HepG2 (cell line): ENCODE results near the gene TAF1C. TPM values are rescaled to one million over a fixed set of nuclear protein-coding genes. Genes with fewer than 3 reads are reported as not detected.

Experiments used
- MEF2D ChIP-seq: sonication (generic); formaldehyde crosslinking; IDR thresholded peaks from 2 replicates; pipeline ENCODE4 v1.5.1; 2020; ENCODE audit warnings: mild to moderate bottlenecking, missing genetic modification reagents
- MTA3 ChIP-seq: sonication (generic); formaldehyde crosslinking; IDR thresholded peaks from 2 replicates; pipeline ENCODE4 v1.4.0; 2020; ENCODE audit warnings: missing genetic modification reagents
- POLR2AphosphoS2 ChIP-seq: IDR thresholded peaks from 2 replicates; pipeline ENCODE4 v1.6.1; 2011; ENCODE audit warnings: low read depth, low read length, improper control_type of control experiment
- TCF12 ChIP-seq, 2 experiments: fragments of 450-650 bp in 1 of 2; sonication (generic) in 1 of 2; formaldehyde crosslinking in 1 of 2; IDR thresholded peaks; 2 replicates each; pipeline versions ENCODE4 v1.6.1 to v1.8.0; 2017 to 2022; ENCODE audit warnings: antibody characterized with exemption in 1 of 2, mild to moderate bottlenecking in 1 of 2, missing genetic modification reagents in 1 of 2, moderate library complexity in 1 of 2
- polyA plus RNA-seq, 8 experiments: library from polyadenylated mRNA; depleted of rRNA in 3 of 8; stranded (reverse) in 7 of 8; unstranded in 1 of 8; fragments of >200 nt; fragmentation: Illumina TruSeq in 4 of 8; extraction: Trizol in 4 of 8; gene quantifications; 2 replicates each; pipeline versions ENCODE4 v1.2.1 to v1.2.3, GENCODE V29; 2011 to 2016; ENCODE audit warnings: low read depth in 4 of 8, missing spikeins in 1 of 8, mixed read lengths in 1 of 8; ENCODE audit not compliant: insufficient read depth in 1 of 8
- total RNA-seq, 5 experiments: library from RNA; depleted of rRNA; stranded (reverse); fragments of >200 nt; fragmentation: Illumina TruSeq; extraction: Trizol; gene quantifications; 2 replicates each; pipeline ENCODE4 v1.2.3, GENCODE V29; 2016; ENCODE audit warnings: low read depth in 1 of 5
- TF ChIP-seq, protein P1 (sequence below): sonication (generic); formaldehyde crosslinking; IDR thresholded peaks from 2 replicates; pipeline ENCODE4 v1.5.0; 2020; ENCODE audit warnings: missing genetic modification reagents
- TF ChIP-seq, protein P2 (sequence below): sonication (generic); formaldehyde crosslinking; IDR thresholded peaks from 2 replicates; pipeline ENCODE4 v1.5.1; 2020; ENCODE audit warnings: mild to moderate bottlenecking, missing genetic modification reagents
- TF ChIP-seq, protein P3 (sequence below): sonication (generic); formaldehyde crosslinking; IDR thresholded peaks from 2 replicates; pipeline ENCODE4 v1.5.1; 2020; ENCODE audit warnings: mild to moderate bottlenecking, missing genetic modification reagents, borderline replicate concordance

Gene TAF1C
- total and polyA plus RNA-seq, 2 of the 13 experiments (the other 11 are each of a cell fraction or from before 2014, with no cell fraction given): 15.6 to 20.8 TPM

DNA sequence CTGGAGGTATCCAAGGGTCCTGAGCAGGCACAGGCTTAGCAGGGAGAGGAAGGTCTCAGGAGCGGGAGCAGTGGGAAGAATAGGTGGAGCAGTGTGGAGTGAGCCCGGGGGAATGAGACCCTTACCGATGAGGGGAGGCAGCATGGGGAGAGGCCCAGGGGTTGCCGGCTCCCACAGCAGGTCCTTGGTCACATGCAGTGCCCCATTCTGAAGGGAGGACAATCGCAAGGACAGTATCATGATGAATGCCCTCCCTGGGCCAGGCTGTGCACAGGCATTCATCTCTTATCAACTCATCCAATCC lies 3.3 kb downstream of the TAF1C start (continued):
- TF ChIP-seq, protein P1, sequence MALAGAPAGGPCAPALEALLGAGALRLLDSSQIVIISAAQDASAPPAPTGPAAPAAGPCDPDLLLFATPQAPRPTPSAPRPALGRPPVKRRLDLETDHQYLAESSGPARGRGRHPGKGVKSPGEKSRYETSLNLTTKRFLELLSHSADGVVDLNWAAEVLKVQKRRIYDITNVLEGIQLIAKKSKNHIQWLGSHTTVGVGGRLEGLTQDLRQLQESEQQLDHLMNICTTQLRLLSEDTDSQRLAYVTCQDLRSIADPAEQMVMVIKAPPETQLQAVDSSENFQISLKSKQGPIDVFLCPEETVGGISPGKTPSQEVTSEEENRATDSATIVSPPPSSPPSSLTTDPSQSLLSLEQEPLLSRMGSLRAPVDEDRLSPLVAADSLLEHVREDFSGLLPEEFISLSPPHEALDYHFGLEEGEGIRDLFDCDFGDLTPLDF (CRISPR knock-in tag): no peak
- TF ChIP-seq TCF12 (IDR thresholded peaks at IDR 0.05) (no peak), TCF12 (CRISPR knock-in tag; IDR thresholded peaks at IDR 0.05) (no peak), POLR2AphosphoS2 (no peak), MTA3 (CRISPR knock-in tag) (no peak), MEF2D (no peak)
- TF ChIP-seq, protein P2, sequence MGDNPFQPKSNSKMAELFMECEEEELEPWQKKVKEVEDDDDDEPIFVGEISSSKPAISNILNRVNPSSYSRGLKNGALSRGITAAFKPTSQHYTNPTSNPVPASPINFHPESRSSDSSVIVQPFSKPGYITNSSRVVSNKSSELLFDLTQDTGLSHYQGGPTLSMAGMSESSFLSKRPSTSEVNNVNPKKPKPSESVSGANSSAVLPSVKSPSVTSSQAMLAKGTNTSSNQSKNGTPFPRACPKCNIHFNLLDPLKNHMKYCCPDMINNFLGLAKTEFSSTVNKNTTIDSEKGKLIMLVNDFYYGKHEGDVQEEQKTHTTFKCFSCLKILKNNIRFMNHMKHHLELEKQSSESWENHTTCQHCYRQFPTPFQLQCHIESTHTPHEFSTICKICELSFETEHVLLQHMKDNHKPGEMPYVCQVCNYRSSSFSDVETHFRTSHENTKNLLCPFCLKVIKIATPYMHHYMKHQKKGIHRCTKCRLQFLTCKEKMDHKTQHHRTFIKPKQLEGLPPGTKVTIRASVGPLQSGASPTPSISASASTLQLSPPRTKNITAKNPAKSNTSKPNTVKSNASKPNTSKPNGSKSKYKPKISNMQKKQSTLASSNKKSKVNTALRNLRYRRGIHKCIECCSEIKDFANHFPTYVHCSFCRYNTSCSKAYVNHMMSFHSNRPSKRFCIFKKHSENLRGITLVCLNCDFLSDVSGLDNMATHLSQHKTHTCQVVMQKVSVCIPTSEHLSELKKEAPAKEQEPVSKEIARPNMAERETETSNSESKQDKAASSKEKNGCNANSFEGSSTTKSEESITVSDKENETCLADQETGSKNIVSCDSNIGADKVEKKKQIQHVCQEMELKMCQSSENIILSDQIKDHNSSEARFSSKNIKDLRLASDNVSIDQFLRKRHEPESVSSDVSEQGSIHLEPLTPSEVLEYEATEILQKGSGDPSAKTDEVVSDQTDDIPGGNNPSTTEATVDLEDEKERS: no peak
- TF ChIP-seq, protein P3, sequence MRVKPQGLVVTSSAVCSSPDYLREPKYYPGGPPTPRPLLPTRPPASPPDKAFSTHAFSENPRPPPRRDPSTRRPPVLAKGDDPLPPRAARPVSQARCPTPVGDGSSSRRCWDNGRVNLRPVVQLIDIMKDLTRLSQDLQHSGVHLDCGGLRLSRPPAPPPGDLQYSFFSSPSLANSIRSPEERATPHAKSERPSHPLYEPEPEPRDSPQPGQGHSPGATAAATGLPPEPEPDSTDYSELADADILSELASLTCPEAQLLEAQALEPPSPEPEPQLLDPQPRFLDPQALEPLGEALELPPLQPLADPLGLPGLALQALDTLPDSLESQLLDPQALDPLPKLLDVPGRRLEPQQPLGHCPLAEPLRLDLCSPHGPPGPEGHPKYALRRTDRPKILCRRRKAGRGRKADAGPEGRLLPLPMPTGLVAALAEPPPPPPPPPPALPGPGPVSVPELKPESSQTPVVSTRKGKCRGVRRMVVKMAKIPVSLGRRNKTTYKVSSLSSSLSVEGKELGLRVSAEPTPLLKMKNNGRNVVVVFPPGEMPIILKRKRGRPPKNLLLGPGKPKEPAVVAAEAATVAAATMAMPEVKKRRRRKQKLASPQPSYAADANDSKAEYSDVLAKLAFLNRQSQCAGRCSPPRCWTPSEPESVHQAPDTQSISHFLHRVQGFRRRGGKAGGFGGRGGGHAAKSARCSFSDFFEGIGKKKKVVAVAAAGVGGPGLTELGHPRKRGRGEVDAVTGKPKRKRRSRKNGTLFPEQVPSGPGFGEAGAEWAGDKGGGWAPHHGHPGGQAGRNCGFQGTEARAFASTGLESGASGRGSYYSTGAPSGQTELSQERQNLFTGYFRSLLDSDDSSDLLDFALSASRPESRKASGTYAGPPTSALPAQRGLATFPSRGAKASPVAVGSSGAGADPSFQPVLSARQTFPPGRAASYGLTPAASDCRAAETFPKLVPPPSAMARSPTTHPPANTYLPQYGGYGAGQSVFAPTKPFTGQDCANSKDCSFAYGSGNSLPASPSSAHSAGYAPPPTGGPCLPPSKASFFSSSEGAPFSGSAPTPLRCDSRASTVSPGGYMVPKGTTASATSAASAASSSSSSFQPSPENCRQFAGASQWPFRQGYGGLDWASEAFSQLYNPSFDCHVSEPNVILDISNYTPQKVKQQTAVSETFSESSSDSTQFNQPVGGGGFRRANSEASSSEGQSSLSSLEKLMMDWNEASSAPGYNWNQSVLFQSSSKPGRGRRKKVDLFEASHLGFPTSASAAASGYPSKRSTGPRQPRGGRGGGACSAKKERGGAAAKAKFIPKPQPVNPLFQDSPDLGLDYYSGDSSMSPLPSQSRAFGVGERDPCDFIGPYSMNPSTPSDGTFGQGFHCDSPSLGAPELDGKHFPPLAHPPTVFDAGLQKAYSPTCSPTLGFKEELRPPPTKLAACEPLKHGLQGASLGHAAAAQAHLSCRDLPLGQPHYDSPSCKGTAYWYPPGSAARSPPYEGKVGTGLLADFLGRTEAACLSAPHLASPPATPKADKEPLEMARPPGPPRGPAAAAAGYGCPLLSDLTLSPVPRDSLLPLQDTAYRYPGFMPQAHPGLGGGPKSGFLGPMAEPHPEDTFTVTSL: no peak
